GM13976 (cell line): Measurements from ENCODE around the gene ARF1.

Experiments used
- DNase-seq: peaks from one replicate; pipeline ENCODE4 v3.0.0; 2012; ENCODE audit warnings: low spot score
- CTCF ChIP-seq: IDR thresholded peaks from 2 replicates; pipeline ENCODE4 v1.5.1; 2012; ENCODE audit warnings: borderline replicate concordance, mild to moderate bottlenecking; ENCODE audit not compliant: insufficient read depth; ENCODE audit errors: extremely low read depth, missing control alignments, control extremely low read depth
- in situ Hi-C: fragments of 300-500 bp; cut with MboI; formaldehyde crosslinking; loops from one replicate; pipeline ENCODE4 v1.12.0; 2022; ENCODE audit warnings: low sequenced_read_pairs, mixed read lengths, inconsistent platforms; ENCODE audit not compliant: unreplicated experiment

The ARF1 gene

GRCh38 chr1:228076796-228077430, 5.6 kb upstream of the ARF1 start:
- TF ChIP-seq CTCF: no peak
- no peak for DNase-seq
- in situ Hi-C loops: no loop called here

- in situ Hi-C loops: no loop called here
- TF ChIP-seq CTCF: no peak
- DNase-seq: no peak
Observed at GRCh38 chr1:228077565-228078330, 4.8 kb upstream of the ARF1 start.

- in situ Hi-C loops: no loop called here
- DNase-seq: no peak
- TF ChIP-seq CTCF: no peak
Observed at GRCh38 chr1:228079013-228079412, 3.5 kb upstream of the ARF1 start.

GRCh38 chr1:228079601-228080263, 2.8 kb upstream of the ARF1 start:
- DNase-seq: no peak
- in situ Hi-C loops: no loop called here
- TF ChIP-seq CTCF: no peak

GRCh38 chr1:228081144-228081543, 1.4 kb upstream of the ARF1 start:
- TF ChIP-seq CTCF: no peak
- no peak for DNase-seq
- in situ Hi-C loops: no loop called here

GRCh38 chr1:228081578-228082213, 812 bp upstream of the ARF1 start:
- in situ Hi-C loops: no loop called here
- no peak for DNase-seq
- no peak for TF ChIP-seq CTCF
